ENCODE measurements around the gene TCF3.

TCF3 gene

GRCh38 chr19:1575323-1576241, 76.8 kb downstream of the TCF3 start:
- H3K4me1 Mint-ChIP-seq = peaks cover 7 to 17% of the 10 kb centered on the region in 2 donors
- H3K27me3 Mint-ChIP-seq = peaks cover under 1 to 1% of the 10 kb centered on the region in 2 donors
- DNase-seq = no peak
- H3K4me3 Mint-ChIP-seq = peak overlapping the region in 1 of 2 donors; percentile 5
- H3K36me3 Mint-ChIP-seq = peaks cover 19 to 42% of the 10 kb centered on the region in 2 donors
- H3K9me3 Mint-ChIP-seq = no peaks in the 10 kb centered on the region
- ATAC-seq (replicated peaks) = peak; percentile 21 to 32
- H3K27ac Mint-ChIP-seq = peak overlapping the region; percentile 1

GRCh38 chr19:1574354-1575136, 77.9 kb downstream of the TCF3 start:
- H3K27ac Mint-ChIP-seq = peak overlapping the region; percentile 37
- no peak for DNase-seq
- H3K27me3 Mint-ChIP-seq = peaks cover 10 to 12% of the 10 kb centered on the region in 2 donors
- peaks cover 7 to 24% of the 10 kb centered on the region in 2 donors for H3K4me1 Mint-ChIP-seq
- no peaks in the 10 kb centered on the region for H3K9me3 Mint-ChIP-seq
- no peak overlapping the region for H3K4me3 Mint-ChIP-seq
- no peak for ATAC-seq (replicated peaks)
- peaks cover 15 to 33% of the 10 kb centered on the region in 2 donors for H3K36me3 Mint-ChIP-seq

GRCh38 chr19:1572795-1573194, 79.6 kb downstream of the TCF3 start:
- Mint-ChIP-seq H3K36me3 (peaks cover 7 to 20% of the 10 kb centered on the region in 2 donors), H3K27me3 (peaks cover 11 to 18% of the 10 kb centered on the region in 2 donors), H3K27ac (no peak overlapping the region), H3K9me3 (no peaks in the 10 kb centered on the region), H3K4me3 (no peak overlapping the region), H3K4me1 (peaks cover 10 to 27% of the 10 kb centered on the region in 2 donors)
- DNase-seq (no peak), ATAC-seq (replicated peaks) (no peak)

- DNase-seq (no peak), ATAC-seq (replicated peaks) (no peak)
- peaks cover 11 to 18% of the 10 kb centered on the region in 2 donors for H3K27me3 Mint-ChIP-seq
- H3K4me1 Mint-ChIP-seq = peaks cover 8 to 27% of the 10 kb centered on the region in 2 donors
- H3K27ac Mint-ChIP-seq = no peak overlapping the region
- H3K4me3 Mint-ChIP-seq = no peak overlapping the region
- no peaks in the 10 kb centered on the region for H3K9me3 Mint-ChIP-seq
- peaks cover 7 to 17% of the 10 kb centered on the region in 2 donors for H3K36me3 Mint-ChIP-seq
These were observed 81.1 kb downstream of the TCF3 start for GRCh38 chr19:1571358-1571757.

GRCh38 chr19:1570836-1571235, 81.6 kb downstream of the TCF3 start:
- Mint-ChIP-seq H3K27me3 (peaks cover 11 to 18% of the 10 kb centered on the region in 2 donors), H3K4me3 (no peak overlapping the region), H3K27ac (no peak overlapping the region), H3K36me3 (peaks cover 5 to 13% of the 10 kb centered on the region in 2 donors), H3K4me1 (peaks cover 6 to 23% of the 10 kb centered on the region in 2 donors), H3K9me3 (no peaks in the 10 kb centered on the region)
- no peak for ATAC-seq (replicated peaks)
- no peak for DNase-seq

GRCh38 chr19:1569997-1570396, 82.4 kb downstream of the TCF3 start:
- Mint-ChIP-seq H3K27ac (no peak overlapping the region), H3K9me3 (no peaks in the 10 kb centered on the region), H3K36me3 (peaks cover 2 to 11% of the 10 kb centered on the region in 2 donors), H3K27me3 (peaks cover 11 to 18% of the 10 kb centered on the region in 2 donors), H3K4me3 (peak overlapping the region; percentile 5), H3K4me1 (peaks cover 5 to 20% of the 10 kb centered on the region in 2 donors)
- no peak for ATAC-seq (replicated peaks)
- no peak for DNase-seq

GRCh38 chr19:1568320-1569019, 83.9 kb downstream of the TCF3 start, which contains the start of gene MEX3D:
Gene MEX3D (minus strand): TSS chr19:1568325. CDS start chr19:1568058, 267 bp downstream.
- H3K27ac Mint-ChIP-seq = peak within 1 kb of the TSS; percentile 78
- H3K4me1 Mint-ChIP-seq = peaks cover 5 to 15% of the 10 kb centered on the region in 2 donors
- H3K36me3 Mint-ChIP-seq = peaks cover 0 to 3% of the 10 kb centered on the region in 2 donors
- H3K4me3 Mint-ChIP-seq = peak within 1 kb of the TSS; percentile 68 to 76
- ATAC-seq (replicated peaks) (peak; percentile 87 to 91), DNase-seq (peak; percentile 50)
- no peaks in the 10 kb centered on the region for H3K9me3 Mint-ChIP-seq
- peaks cover 11 to 18% of the 10 kb centered on the region in 2 donors for H3K27me3 Mint-ChIP-seq

GRCh38 chr19:1567848-1568227, 84.6 kb downstream of the TCF3 start:
- Mint-ChIP-seq H3K4me1 (peaks cover 3 to 15% of the 10 kb centered on the region in 2 donors), H3K27me3 (peaks cover 11 to 18% of the 10 kb centered on the region in 2 donors), H3K36me3 (no peaks in the 10 kb centered on the region), H3K9me3 (no peaks in the 10 kb centered on the region), H3K27ac (no peak overlapping the region), H3K4me3 (no peak overlapping the region)
- DNase-seq = no peak
- ATAC-seq (replicated peaks) = peak; percentile 46 to 55

GRCh38 chr19:1567116-1567847, 85.1 kb downstream of the TCF3 start:
- ATAC-seq (replicated peaks) = no peak
- Mint-ChIP-seq H3K9me3 (no peaks in the 10 kb centered on the region), H3K36me3 (no peaks in the 10 kb centered on the region), H3K4me3 (peak overlapping the region; percentile 57 to 58), H3K27ac (no peak overlapping the region), H3K27me3 (peaks cover 11 to 18% of the 10 kb centered on the region in 2 donors), H3K4me1 (peaks cover 3 to 15% of the 10 kb centered on the region in 2 donors)
- no peak for DNase-seq

- no peaks in the 10 kb centered on the region for H3K9me3 Mint-ChIP-seq
- H3K27ac Mint-ChIP-seq = no peak overlapping the region
- H3K4me3 Mint-ChIP-seq = peak overlapping the region in 1 of 2 donors; percentile 16
- ATAC-seq (replicated peaks) (no peak), DNase-seq (no peak)
- peaks cover 3 to 15% of the 10 kb centered on the region in 2 donors for H3K4me1 Mint-ChIP-seq
- no peaks in the 10 kb centered on the region for H3K36me3 Mint-ChIP-seq
- H3K27me3 Mint-ChIP-seq = peaks cover 11 to 18% of the 10 kb centered on the region in 2 donors
These were observed 85.9 kb downstream of the TCF3 start for GRCh38 chr19:1566392-1567115.

GRCh38 chr19:1563251-1563650, 89.2 kb downstream of the TCF3 start:
- no peak overlapping the region for H3K4me3 Mint-ChIP-seq
- DNase-seq = no peak
- H3K36me3 Mint-ChIP-seq = no peaks in the 10 kb centered on the region
- no peaks in the 10 kb centered on the region for H3K9me3 Mint-ChIP-seq
- no peaks in the 10 kb centered on the region for H3K27me3 Mint-ChIP-seq
- H3K27ac Mint-ChIP-seq = no peak overlapping the region
- H3K4me1 Mint-ChIP-seq = no peaks in the 10 kb centered on the region
- ATAC-seq (replicated peaks) = no peak

GRCh38 chr19:1561236-1561842, 91.1 kb downstream of the TCF3 start:
- ATAC-seq (replicated peaks) (no peak), DNase-seq (no peak)
- Mint-ChIP-seq H3K27ac (no peak overlapping the region), H3K4me3 (no peak overlapping the region), H3K9me3 (no peaks in the 10 kb centered on the region), H3K27me3 (no peaks in the 10 kb centered on the region), H3K36me3 (peaks cover 0 to 2% of the 10 kb centered on the region in 2 donors), H3K4me1 (no peaks in the 10 kb centered on the region)

Data from stimulated activated naive B cell treated with anti-CD40 and anti-IgM and Interleukin-4, amounts not matched to agents 10 μg/mL and 1 μg/mL and 100 μg/mL, for 72 hours (primary cell).